Neural cell (in vitro differentiated cells): ENCODE data around the gene SPTLC2.

Experiments
- EZH2 ChIP-seq: fragments of 200-600, 300-800 bp; shearing (Covaris generic), sonication (generic); IDR thresholded peaks from 2 replicates; pipeline ENCODE4 v1.6.1; 2014; ENCODE audit warnings: antibody characterized with exemption, low read length, borderline replicate concordance, mild to moderate bottlenecking; ENCODE audit not compliant: insufficient read depth, poor library complexity, severe bottlenecking
- MXI1 ChIP-seq: fragments of 450-650 bp; conservative IDR thresholded peaks from 2 replicates; pipeline ENCODE4 v1.6.1; 2014; ENCODE audit warnings: antibody characterized with exemption, mild to moderate bottlenecking; ENCODE audit not compliant: poor library complexity, severe bottlenecking
- POLR2AphosphoS5 ChIP-seq: IDR thresholded peaks from 2 replicates; pipeline ENCODE4 v1.6.1; 2012
- SMC3 ChIP-seq: fragments of 450-650 bp; conservative IDR thresholded peaks from 2 replicates; pipeline ENCODE4 v1.6.1; 2014; ENCODE audit warnings: antibody characterized with exemption, mild to moderate bottlenecking, moderate library complexity; ENCODE audit not compliant: poor library complexity
- TF ChIP-seq, protein P1 (sequence below): fragments of 450-650 bp; IDR thresholded peaks from 2 replicates; pipeline ENCODE4 v1.5.1; 2014; ENCODE audit warnings: antibody characterized with exemption, mild to moderate bottlenecking, moderate library complexity; ENCODE audit not compliant: poor library complexity, severe bottlenecking

DNA sequence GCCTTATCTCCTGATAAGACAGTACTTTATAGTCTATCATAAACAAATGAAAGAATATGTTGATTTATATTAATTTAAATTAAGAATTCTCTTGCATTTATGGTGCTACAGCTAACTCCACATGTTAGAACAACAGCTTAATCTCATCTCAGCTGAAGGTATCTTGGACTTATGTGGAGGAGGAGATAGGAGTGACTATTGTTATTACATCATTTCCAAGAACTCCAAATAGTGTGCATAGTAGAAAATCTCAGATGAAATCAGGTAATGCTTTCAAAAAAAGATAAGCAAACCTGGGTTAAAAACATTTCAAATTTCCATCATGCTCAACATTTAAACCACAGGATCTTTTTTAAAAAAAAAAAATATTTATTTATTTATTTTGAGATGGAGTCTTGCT lies 86.5 kb downstream of the SPTLC2 start:
- TF ChIP-seq POLR2AphosphoS5 (no peak), EZH2 (no peak), MXI1 (no peak), SMC3 (no peak)
- TF ChIP-seq, protein P1, sequence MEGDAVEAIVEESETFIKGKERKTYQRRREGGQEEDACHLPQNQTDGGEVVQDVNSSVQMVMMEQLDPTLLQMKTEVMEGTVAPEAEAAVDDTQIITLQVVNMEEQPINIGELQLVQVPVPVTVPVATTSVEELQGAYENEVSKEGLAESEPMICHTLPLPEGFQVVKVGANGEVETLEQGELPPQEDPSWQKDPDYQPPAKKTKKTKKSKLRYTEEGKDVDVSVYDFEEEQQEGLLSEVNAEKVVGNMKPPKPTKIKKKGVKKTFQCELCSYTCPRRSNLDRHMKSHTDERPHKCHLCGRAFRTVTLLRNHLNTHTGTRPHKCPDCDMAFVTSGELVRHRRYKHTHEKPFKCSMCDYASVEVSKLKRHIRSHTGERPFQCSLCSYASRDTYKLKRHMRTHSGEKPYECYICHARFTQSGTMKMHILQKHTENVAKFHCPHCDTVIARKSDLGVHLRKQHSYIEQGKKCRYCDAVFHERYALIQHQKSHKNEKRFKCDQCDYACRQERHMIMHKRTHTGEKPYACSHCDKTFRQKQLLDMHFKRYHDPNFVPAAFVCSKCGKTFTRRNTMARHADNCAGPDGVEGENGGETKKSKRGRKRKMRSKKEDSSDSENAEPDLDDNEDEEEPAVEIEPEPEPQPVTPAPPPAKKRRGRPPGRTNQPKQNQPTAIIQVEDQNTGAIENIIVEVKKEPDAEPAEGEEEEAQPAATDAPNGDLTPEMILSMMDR, result no peak
